Ovary (tissue), 9 donors: ENCODE results near the gene TMEM250. TPM values are rescaled to one million over a fixed set of nuclear protein-coding genes. Genes with fewer than 3 reads are reported as not detected.

Experiments used
- DNase-seq, 5 donors: peaks; one replicate each; pipeline ENCODE4 v3.0.0-alpha.2; 2019 to 2020
- H3K27ac ChIP-seq, 2 donors: fragments of 200-600 bp; one replicate each; pipeline versions ENCODE4 v1.5.1 to v1.8.0; 2019 to 2022
- H3K27me3 ChIP-seq: fragments of 200-600 bp; one replicate; pipeline ENCODE4 v1.8.0; 2022
- H3K36me3 ChIP-seq: fragments of 200-600 bp; sonication (generic); one replicate; pipeline ENCODE4 v1.5.1; 2019
- H3K4me1 ChIP-seq: one replicate; pipeline ENCODE4 v1.8.1; 2013; ENCODE audit warnings: mild to moderate bottlenecking, moderate library complexity; ENCODE audit not compliant: insufficient read depth
- H3K4me3 ChIP-seq: fragments of 200-600 bp; sonication (generic); one replicate; pipeline ENCODE4 v1.5.1; 2017
- H3K9me3 ChIP-seq, 2 donors: fragments of 200-600 bp in 1 of 2; sonication (generic) in 1 of 2; one replicate each; pipeline versions ENCODE4 v1.5.1 to v1.8.1; 2013 to 2019; ENCODE audit warnings: mild to moderate bottlenecking in 1 of 2, moderate library complexity in 1 of 2
- EP300 ChIP-seq: sonication (generic); formaldehyde crosslinking; IDR thresholded peaks from one replicate; pipeline ENCODE4 v1.6.1; 2017; ENCODE audit warnings: antibody characterized with exemption
- POLR2A ChIP-seq: fragments of 450-650 bp; IDR thresholded peaks from one replicate; pipeline ENCODE4 v1.6.1; 2017; ENCODE audit warnings: antibody characterized with exemption, mild to moderate bottlenecking, moderate library complexity
- WGBS, 3 donors: extraction: QIAGEN DNeasy Blood & Tissue Kit in 1 of 3; methylation state at CpG; one replicate each; pipeline versions ENCODE4 v1.1.5 to v1.1.7; 2013 to 2017; 5-methylcytosine and 5-hydroxymethylcytosine counted together
- intact Hi-C, 4 donors: fragments of 100-400 bp; cut with DNase I; formaldehyde crosslinking; loops; one replicate each; pipeline versions ENCODE4 v1.11.0 to v1.15.1; 2022 to 2023
- polyA plus RNA-seq, 2 donors: library from polyadenylated mRNA; stranded (reverse); fragments of 200-250 nt in 1 of 2; fragments of 350-450 nt in 1 of 2; fragmentation: Illumina TruSeq in 1 of 2; extraction: RNeasy Lipid Tissue Mini Kit (QIAGEN cat#74804) in 1 of 2; gene quantifications; one replicate each; pipeline ENCODE4 v1.2.3, GENCODE V29; 2013 to 2014
- total RNA-seq, 7 donors: library from RNA; depleted of rRNA in 2 of 7; stranded (reverse); fragments of >200 nt in 2 of 7; fragmentation: NEBNext Ultra II Directional in 3 of 7; extraction: Animal tissue kit (Norgen Biotek cat#: 25700) in 3 of 7; gene quantifications; one replicate each; pipeline versions ENCODE4 v1.1.0 to v1.2.4, GENCODE V29; 2016 to 2023
- TF ChIP-seq, protein P1 (sequence below), 3 donors: fragments of 450-650 bp in 2 of 3; fragments of 200-600 bp in 1 of 3; IDR thresholded peaks; one replicate each; pipeline versions ENCODE4 v1.5.1 to v1.8.0; 2016 to 2022; ENCODE audit warnings: antibody characterized with exemption in 3 of 3, mild to moderate bottlenecking in 1 of 3
- donor health status: DM: no; HTN: no; CAD: no; lungs with moderate emphysema.
- donor health status: DM: no; HTN: no; CAD: no.
- donor health status: Bipolar disorder and iron deficiency.
- donor health status: DM: yes; HTN: yes; CAD: no.
- donor health status: DM: no; HTN: no; CAD: no.
- donor health status: DM: yes; HTN: yes; CAD: no.

The TMEM250 gene
- total and polyA plus RNA-seq, 9 donors, result 3.7 to 35.2 (median 24.8) TPM

DNA sequence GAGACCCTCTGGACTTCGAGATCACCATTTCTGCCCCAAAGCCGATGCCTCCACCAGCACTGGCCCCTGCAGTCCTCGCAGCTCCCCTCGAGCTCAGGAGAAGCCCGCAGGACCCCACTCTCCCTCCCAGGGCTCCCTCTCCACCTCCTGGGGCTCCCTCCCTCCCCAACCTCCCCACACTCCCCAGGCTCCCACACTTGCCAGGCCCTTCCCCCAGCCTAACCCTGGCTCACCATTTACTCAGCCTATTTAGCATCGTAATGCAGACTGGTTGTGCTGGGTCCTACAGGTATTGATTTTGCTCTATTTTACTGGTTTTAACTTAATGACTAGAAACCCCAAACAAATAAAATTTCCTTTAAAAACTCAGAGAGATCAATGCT lies 23.7 kb upstream of the TMEM250 start:
- no peaks in the 10 kb centered on the region for H3K36me3 ChIP-seq
- H3K27ac ChIP-seq, result no peak overlapping the region
- H3K9me3 ChIP-seq, result no peaks in the 10 kb centered on the region
- no peaks in the 10 kb centered on the region for H3K27me3 ChIP-seq
- DNase-seq, result no peak
- no peaks in the 10 kb centered on the region for H3K4me1 ChIP-seq
- 71 to 81% (median 75%) methylated on average over 6 of the region's 6 CpGs for WGBS, 3 donors
- intact Hi-C loops, result loop anchor here in 2 of 4 donors (5.0 to 10.0 kb wide), 2 partner anchors 140 to 242 kb away; no protein-coding TSS in a partner anchor
- H3K4me3 ChIP-seq, result no peak overlapping the region
- TF ChIP-seq, protein P1, sequence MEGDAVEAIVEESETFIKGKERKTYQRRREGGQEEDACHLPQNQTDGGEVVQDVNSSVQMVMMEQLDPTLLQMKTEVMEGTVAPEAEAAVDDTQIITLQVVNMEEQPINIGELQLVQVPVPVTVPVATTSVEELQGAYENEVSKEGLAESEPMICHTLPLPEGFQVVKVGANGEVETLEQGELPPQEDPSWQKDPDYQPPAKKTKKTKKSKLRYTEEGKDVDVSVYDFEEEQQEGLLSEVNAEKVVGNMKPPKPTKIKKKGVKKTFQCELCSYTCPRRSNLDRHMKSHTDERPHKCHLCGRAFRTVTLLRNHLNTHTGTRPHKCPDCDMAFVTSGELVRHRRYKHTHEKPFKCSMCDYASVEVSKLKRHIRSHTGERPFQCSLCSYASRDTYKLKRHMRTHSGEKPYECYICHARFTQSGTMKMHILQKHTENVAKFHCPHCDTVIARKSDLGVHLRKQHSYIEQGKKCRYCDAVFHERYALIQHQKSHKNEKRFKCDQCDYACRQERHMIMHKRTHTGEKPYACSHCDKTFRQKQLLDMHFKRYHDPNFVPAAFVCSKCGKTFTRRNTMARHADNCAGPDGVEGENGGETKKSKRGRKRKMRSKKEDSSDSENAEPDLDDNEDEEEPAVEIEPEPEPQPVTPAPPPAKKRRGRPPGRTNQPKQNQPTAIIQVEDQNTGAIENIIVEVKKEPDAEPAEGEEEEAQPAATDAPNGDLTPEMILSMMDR (IDR thresholded peaks at IDR 0.05), result no peak
- TF ChIP-seq EP300, result no peak
- no peak for TF ChIP-seq POLR2A

DNA sequence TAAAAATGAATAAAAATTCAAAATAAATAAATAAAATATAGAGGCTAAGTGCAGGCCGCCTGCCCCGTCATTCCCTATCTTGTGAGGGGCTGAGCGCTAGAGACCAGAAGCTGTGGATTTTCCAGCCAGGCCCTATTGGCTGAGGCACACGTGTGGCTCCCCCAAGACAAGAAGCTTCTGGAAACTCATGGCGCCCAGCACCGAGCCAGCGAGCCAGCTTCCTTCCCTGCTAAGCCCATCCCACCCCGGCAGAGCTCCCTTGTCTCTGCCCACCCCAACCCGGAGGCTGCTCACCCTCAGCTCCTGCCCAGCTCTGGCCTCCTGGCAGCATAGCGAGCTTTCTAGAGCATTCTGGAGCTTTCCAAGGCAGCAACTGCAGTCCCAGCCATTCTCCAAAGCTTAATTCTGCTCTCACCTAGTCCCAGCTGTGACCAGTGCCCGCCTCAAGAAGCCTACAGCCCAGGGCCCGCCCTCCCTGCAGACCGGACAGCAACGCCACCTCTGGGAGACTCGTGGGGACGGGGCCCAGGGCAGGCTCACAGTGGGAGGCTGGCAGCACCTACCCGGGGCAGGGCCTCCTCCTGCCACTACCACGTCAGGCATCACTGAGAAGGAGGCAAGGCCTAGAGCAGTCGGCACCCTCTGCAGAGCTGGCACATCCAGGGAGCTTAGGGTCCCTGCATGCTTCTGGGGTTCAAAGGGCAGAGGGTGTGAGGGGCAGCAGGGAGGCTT lies 23.2 kb upstream of the TMEM250 start:
- intact Hi-C loops, result loop anchor here in 2 of 4 donors (5.0 to 10.0 kb wide), 2 partner anchors 140 to 243 kb away; no protein-coding TSS in a partner anchor
- no peak for TF ChIP-seq EP300
- TF ChIP-seq POLR2A, result no peak
- TF ChIP-seq, protein P1 (IDR thresholded peaks at IDR 0.05), result no peak
- WGBS, 3 donors, result 77 to 85% (median 77%) methylated on average over 17 to 19 of the region's 19 CpGs
- H3K4me1 ChIP-seq, result no peaks in the 10 kb centered on the region
- no peaks in the 10 kb centered on the region for H3K9me3 ChIP-seq
- no peaks in the 10 kb centered on the region for H3K36me3 ChIP-seq
- no peak overlapping the region for H3K4me3 ChIP-seq
- no peaks in the 10 kb centered on the region for H3K27me3 ChIP-seq
- no peak overlapping the region for H3K27ac ChIP-seq
- DNase-seq, result no peak

DNA sequence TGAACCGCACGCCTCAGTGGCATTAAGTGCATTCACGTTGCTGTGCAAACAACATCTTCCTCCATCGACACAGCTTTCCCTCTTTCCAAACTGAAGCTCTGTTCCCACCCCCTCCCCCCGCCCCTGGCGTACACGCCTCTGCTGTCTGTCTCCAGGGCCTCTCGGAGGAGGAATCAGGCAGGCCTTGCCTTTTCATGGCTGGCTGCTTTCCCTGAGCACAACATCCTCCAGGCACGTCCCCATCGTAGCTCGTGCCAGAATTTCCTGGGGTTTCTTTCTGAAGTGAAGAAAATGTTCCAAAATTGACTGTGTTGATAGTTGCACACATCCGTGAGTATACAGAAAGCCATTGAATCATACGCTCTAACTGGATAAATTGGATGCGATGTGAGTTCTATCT lies 22.3 kb upstream of the TMEM250 start:
- intact Hi-C loops, result loop anchor here in 2 of 4 donors (5.0 to 10.0 kb wide), 2 partner anchors 141 to 244 kb away; no protein-coding TSS in a partner anchor
- Histone ChIP-seq H3K36me3 (no peaks in the 10 kb centered on the region), H3K4me3 (no peak overlapping the region), H3K4me1 (no peaks in the 10 kb centered on the region), H3K27ac (no peak overlapping the region), H3K9me3 (no peaks in the 10 kb centered on the region), H3K27me3 (no peaks in the 10 kb centered on the region)
- DNase-seq, result peak in 1 of 5 donors; percentile 63
- 16 to 20% (median 17%) methylated on average over 14 of the region's 14 CpGs for WGBS, 3 donors
- TF ChIP-seq, protein P1 (IDR thresholded peaks at IDR 0.05), result no peak
- TF ChIP-seq EP300 (no peak), POLR2A (no peak)

GRCh38 chr9:136140046-136140445 lies 21.4 kb upstream of the TMEM250 start:
- H3K9me3 ChIP-seq, result no peaks in the 10 kb centered on the region
- H3K27me3 ChIP-seq, result no peaks in the 10 kb centered on the region
- no peaks in the 10 kb centered on the region for H3K4me1 ChIP-seq
- WGBS, 3 donors, result 86 to 89% (median 86%) methylated on average over 5 of the region's 5 CpGs
- H3K27ac ChIP-seq, result no peak overlapping the region
- TF ChIP-seq POLR2A (no peak), EP300 (no peak)
- TF ChIP-seq, protein P1 (IDR thresholded peaks at IDR 0.05), result no peak
- intact Hi-C loops, result loop anchor here in 2 of 4 donors (5.0 to 10.0 kb wide), 2 partner anchors 142 to 245 kb away; no protein-coding TSS in a partner anchor
- no peak for DNase-seq
- H3K4me3 ChIP-seq, result no peak overlapping the region
- H3K36me3 ChIP-seq, result no peaks in the 10 kb centered on the region
